H9 (cell line): ENCODE measurements around the gene SCAF1. TPM values are rescaled to one million over a fixed set of nuclear protein-coding genes. Genes with fewer than 3 reads are reported as not detected.

Experiments used
- DNase-seq: peaks from one replicate; pipeline ENCODE4 v3.0.0-alpha.2; 2017
- H2AFZ ChIP-seq: one replicate; pipeline ENCODE4 v1.6.1; 2013; ENCODE audit warnings: mild to moderate bottlenecking, low read length, control low read depth, moderate library complexity
- H2AK5ac ChIP-seq: 2 replicates; pipeline ENCODE4 v1.6.1; 2013; ENCODE audit warnings: low read length, control low read depth, mixed read lengths; ENCODE audit not compliant: insufficient read length
- H2BK120ac ChIP-seq: one replicate; pipeline ENCODE4 v1.6.1; 2013; ENCODE audit warnings: low read depth, mild to moderate bottlenecking, low read length, control low read depth, inconsistent platforms; ENCODE audit not compliant: poor library complexity, severe bottlenecking
- H2BK12ac ChIP-seq: 2 replicates; pipeline ENCODE4 v1.6.1; 2013; ENCODE audit warnings: low read length, control low read depth, mixed read lengths, low read depth; ENCODE audit not compliant: insufficient read length
- H2BK15ac ChIP-seq: 2 replicates; pipeline ENCODE4 v1.6.1; 2013; ENCODE audit warnings: low read depth, low read length, control low read depth
- H2BK20ac ChIP-seq: one replicate; pipeline ENCODE4 v1.6.1; 2013; ENCODE audit warnings: low read depth, mild to moderate bottlenecking, low read length, control low read depth, inconsistent platforms; ENCODE audit not compliant: poor library complexity, severe bottlenecking
- H2BK5ac ChIP-seq: 2 replicates; pipeline ENCODE4 v1.6.1; 2013; ENCODE audit warnings: low read length, control low read depth, mixed read lengths; ENCODE audit not compliant: insufficient read length
- H3K14ac ChIP-seq: 2 replicates; pipeline ENCODE4 v1.6.1; 2013; ENCODE audit warnings: low read length, control low read depth; ENCODE audit not compliant: insufficient read depth
- H3K18ac ChIP-seq: 2 replicates; pipeline ENCODE4 v1.6.1; 2013; ENCODE audit warnings: low read depth, mild to moderate bottlenecking, mixed read lengths, low read length, control low read depth; ENCODE audit not compliant: insufficient read length
- H3K23ac ChIP-seq: 2 replicates; pipeline ENCODE4 v1.6.1; 2013; ENCODE audit warnings: low read length, control low read depth, mixed read lengths, low read depth; ENCODE audit not compliant: insufficient read length
- H3K23me2 ChIP-seq: 2 replicates; pipeline ENCODE4 v1.6.1; 2013; ENCODE audit warnings: low read depth, mild to moderate bottlenecking, mixed read lengths, low read length, control low read depth; ENCODE audit not compliant: insufficient read length, poor library complexity, severe bottlenecking
- H3K27ac ChIP-seq: 2 replicates; pipeline ENCODE4 v1.5.1; 2013; ENCODE audit warnings: low read length, control low read depth, mixed read lengths, low read depth; ENCODE audit not compliant: insufficient read length
- H3K27me3 ChIP-seq: 2 replicates; pipeline ENCODE4 v1.6.1; 2013; ENCODE audit warnings: low read length, control low read depth, inconsistent platforms; ENCODE audit not compliant: insufficient read depth
- H3K4ac ChIP-seq: 2 replicates; pipeline ENCODE4 v1.6.1; 2013; ENCODE audit warnings: low read depth, mild to moderate bottlenecking, control low read depth, inconsistent platforms, low read length, moderate library complexity
- H3K4me1 ChIP-seq: 2 replicates; pipeline ENCODE4 v1.6.1; 2013; ENCODE audit warnings: low read length, control low read depth, inconsistent platforms; ENCODE audit not compliant: insufficient read depth
- H3K4me2 ChIP-seq: 2 replicates; pipeline ENCODE4 v1.6.1; 2013; ENCODE audit warnings: low read length, control low read depth, mixed read lengths; ENCODE audit not compliant: insufficient read length, insufficient read depth
- H3K56ac ChIP-seq: 2 replicates; pipeline ENCODE4 v1.6.1; 2013; ENCODE audit warnings: low read depth, mild to moderate bottlenecking, mixed read lengths, low read length, control low read depth; ENCODE audit not compliant: insufficient read length
- H3K79me1 ChIP-seq: 2 replicates; pipeline ENCODE4 v1.6.1; 2013; ENCODE audit warnings: low read depth, mild to moderate bottlenecking, moderate library complexity, low read length, control low read depth, inconsistent platforms; ENCODE audit not compliant: insufficient read depth, poor library complexity, severe bottlenecking
- H3K79me2 ChIP-seq: 2 replicates; pipeline ENCODE4 v1.6.1; 2013; ENCODE audit warnings: low read length, control low read depth, inconsistent platforms; ENCODE audit not compliant: insufficient read depth
- H3K9ac ChIP-seq: 2 replicates; pipeline ENCODE4 v1.6.1; 2013; ENCODE audit warnings: low read length, control low read depth, mixed read lengths; ENCODE audit not compliant: insufficient read length; ENCODE audit errors: extremely low read depth
- H3K9me3 ChIP-seq: one replicate; pipeline ENCODE4 v1.6.1; 2013; ENCODE audit warnings: low read depth, low read length, inconsistent platforms; ENCODE audit not compliant: control insufficient read depth
- H3T11ph ChIP-seq: one replicate; pipeline ENCODE4 v1.6.1; 2013; ENCODE audit warnings: mild to moderate bottlenecking, low read length, control low read depth, inconsistent platforms
- H4K20me1 ChIP-seq: one replicate; pipeline ENCODE4 v1.6.1; 2013; ENCODE audit not compliant: control insufficient read depth, insufficient read length, insufficient read depth
- H4K5ac ChIP-seq: 2 replicates; pipeline ENCODE4 v1.6.1; 2013; ENCODE audit warnings: low read depth, mild to moderate bottlenecking, mixed read lengths, low read length, control low read depth; ENCODE audit not compliant: insufficient read length
- H4K8ac ChIP-seq: replicated peaks from 2 replicates; pipeline ENCODE4 v1.6.1; 2013; ENCODE audit warnings: low read length, control low read depth, mixed read lengths, low read depth; ENCODE audit not compliant: insufficient read length
- H4K91ac ChIP-seq: 2 replicates; pipeline ENCODE4 v1.6.1; 2013; ENCODE audit warnings: low read depth, mild to moderate bottlenecking, moderate library complexity, mixed read lengths, low read length, control low read depth; ENCODE audit not compliant: insufficient read length
- H3K27ac Mint-ChIP-seq, 3 experiments: 2 replicates in 2 of 3; 3 replicates in 1 of 3; pipeline ENCODE4 v1.8.0; 2020 to 2021; ENCODE audit warnings: mixed read lengths in 3 of 3, mild to moderate bottlenecking in 1 of 3, moderate library complexity in 1 of 3
- H3K27me3 Mint-ChIP-seq: 2 replicates; pipeline ENCODE4 v1.8.0; 2021; ENCODE audit warnings: low read depth, mild to moderate bottlenecking, moderate library complexity, mixed read lengths
- H3K36me3 Mint-ChIP-seq, 3 experiments: 2 replicates in 2 of 3; 3 replicates in 1 of 3; pipeline ENCODE4 v1.8.0; 2020 to 2021; ENCODE audit warnings: low read depth in 3 of 3, mixed read lengths in 3 of 3; ENCODE audit not compliant: insufficient read depth in 1 of 3
- H3K4me1 Mint-ChIP-seq, 2 experiments: 2 replicates each; pipeline ENCODE4 v1.8.0; 2020; ENCODE audit warnings: mixed read lengths in 2 of 2
- H3K4me3 Mint-ChIP-seq, 2 experiments: 2 replicates in 1 of 2; 3 replicates in 1 of 2; pipeline ENCODE4 v1.8.0; 2020 to 2021; ENCODE audit warnings: mild to moderate bottlenecking in 2 of 2, mixed read lengths in 2 of 2, moderate library complexity in 1 of 2
- H3K9me3 Mint-ChIP-seq, 2 experiments: 2 replicates in 1 of 2; 3 replicates in 1 of 2; pipeline ENCODE4 v1.8.0; 2020; ENCODE audit warnings: mild to moderate bottlenecking in 2 of 2, mixed read lengths in 2 of 2, moderate library complexity in 1 of 2
- WGBS: extraction: QIAGEN DNeasy Blood & Tissue Kit; methylation state at CpG from one replicate; pipeline ENCODE4 v1.1.7; 2013; ENCODE audit warnings: missing lambda C conversion rate, low lambda C conversion rate, mixed read lengths; ENCODE audit not compliant: insufficient read length; ENCODE audit errors: extremely low coverage; 5-methylcytosine and 5-hydroxymethylcytosine counted together
- total RNA-seq: library from RNA; stranded (reverse); gene quantifications from 2 replicates; pipeline ENCODE4 v1.2.1, GENCODE V29; 2021
- TF ChIP-seq, protein P1 (sequence below): fragments of 200-600 bp; sonication (generic); conservative IDR thresholded peaks from 3 replicates; pipeline ENCODE4 v1.8.0; 2021; ENCODE audit warnings: antibody characterized with exemption, mild to moderate bottlenecking

SCAF1 gene
- total RNA-seq, 1 experiment from 2014 or later, result 85.3 TPM

DNA sequence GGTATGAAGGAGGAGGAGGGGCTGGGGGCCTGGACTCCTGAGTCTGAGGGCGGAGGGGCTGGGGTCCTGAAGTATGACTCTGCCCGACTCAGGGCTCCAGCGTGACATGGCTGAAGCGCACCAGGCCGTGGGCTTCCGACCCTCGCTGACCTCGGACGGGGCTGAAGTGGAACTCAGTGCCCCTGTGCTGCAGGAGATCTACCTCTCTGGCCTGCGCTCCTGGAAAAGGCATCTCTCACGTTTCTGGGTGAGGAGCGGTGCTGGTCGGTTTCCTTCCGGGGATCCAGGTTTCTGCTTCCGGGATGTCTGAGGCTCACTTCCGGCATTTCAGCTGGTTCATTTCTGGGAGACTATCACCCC, 50.1 kb downstream of the SCAF1 start:
- Histone ChIP-seq H2BK12ac (no peak overlapping the region), H3T11ph (no peak overlapping the region), H3K18ac (no peak overlapping the region), H3K9ac (no peak overlapping the region), H2BK120ac (no peak overlapping the region), H3K23ac (no peak overlapping the region), H3K4me1 (peaks cover 10% of the 10 kb centered on the region; the same call in 1 of the 2 replicates), H2AK5ac (no peak overlapping the region), H3K27me3 (no peaks in the 10 kb centered on the region), H3K9me3 (no peaks in the 10 kb centered on the region), H3K4me2 (peak overlapping the region; percentile 98), H3K14ac (no peak overlapping the region), H3K56ac (no peak overlapping the region), H2AFZ (no peak overlapping the region), H3K4ac (no peak overlapping the region), H2BK20ac (no peak overlapping the region), H3K23me2 (peaks cover 19% of the 10 kb centered on the region), H4K5ac (no peak overlapping the region), H2BK15ac (no peak overlapping the region), H3K79me2 (no peaks in the 10 kb centered on the region), H4K91ac (no peak overlapping the region), H4K8ac (no peak overlapping the region), H4K20me1 (no peaks in the 10 kb centered on the region), H3K79me1 (no peaks in the 10 kb centered on the region), H3K27ac (no peak overlapping the region), H2BK5ac (no peak overlapping the region)
- no peak for DNase-seq
- Mint-ChIP-seq H3K27me3 (no peaks in the 10 kb centered on the region; the same call in 1 of the 2 replicates), H3K36me3 (peaks cover 17 to 42% (median 34%) of the 10 kb centered on the region in 3 experiments), H3K4me3 (peak overlapping the region; percentile 83 to 98), H3K4me1 (peaks cover 21 to 37% of the 10 kb centered on the region in 2 experiments), H3K27ac (peak overlapping the region in 1 of 3 experiments; percentile 34; a peak in 1 of 7 replicates), H3K9me3 (peaks cover 0 to 3% of the 10 kb centered on the region in 2 experiments; a peak in 1 of 5 replicates)
- no CpG with 5 or more reads among the region's 16 CpGs for WGBS
- TF ChIP-seq, protein P1, sequence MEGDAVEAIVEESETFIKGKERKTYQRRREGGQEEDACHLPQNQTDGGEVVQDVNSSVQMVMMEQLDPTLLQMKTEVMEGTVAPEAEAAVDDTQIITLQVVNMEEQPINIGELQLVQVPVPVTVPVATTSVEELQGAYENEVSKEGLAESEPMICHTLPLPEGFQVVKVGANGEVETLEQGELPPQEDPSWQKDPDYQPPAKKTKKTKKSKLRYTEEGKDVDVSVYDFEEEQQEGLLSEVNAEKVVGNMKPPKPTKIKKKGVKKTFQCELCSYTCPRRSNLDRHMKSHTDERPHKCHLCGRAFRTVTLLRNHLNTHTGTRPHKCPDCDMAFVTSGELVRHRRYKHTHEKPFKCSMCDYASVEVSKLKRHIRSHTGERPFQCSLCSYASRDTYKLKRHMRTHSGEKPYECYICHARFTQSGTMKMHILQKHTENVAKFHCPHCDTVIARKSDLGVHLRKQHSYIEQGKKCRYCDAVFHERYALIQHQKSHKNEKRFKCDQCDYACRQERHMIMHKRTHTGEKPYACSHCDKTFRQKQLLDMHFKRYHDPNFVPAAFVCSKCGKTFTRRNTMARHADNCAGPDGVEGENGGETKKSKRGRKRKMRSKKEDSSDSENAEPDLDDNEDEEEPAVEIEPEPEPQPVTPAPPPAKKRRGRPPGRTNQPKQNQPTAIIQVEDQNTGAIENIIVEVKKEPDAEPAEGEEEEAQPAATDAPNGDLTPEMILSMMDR, result no peak
